Upper lobe of right lung (tissue), 1 donor: ENCODE results near the gene MYCBP2. TPM values are rescaled to one million over a fixed set of nuclear protein-coding genes. Genes with fewer than 3 reads are reported as not detected.
A peak's percentile ranks its signal among the peaks of the same experiment; 100 is the strongest.

Source experiments
- ATAC-seq: fragments of 200-7000 bp; cut with Tn5 transposase; one replicate; pipeline ENCODE4 v1.9.1; 2020; ENCODE audit warnings: mild to moderate bottlenecking, moderate library complexity
- DNase-seq: peaks from one replicate; pipeline ENCODE4 v3.0.0-alpha.2; 2020
- H3K27ac ChIP-seq: fragments of 200-600 bp; one replicate; pipeline ENCODE4 v1.8.0; 2022
- H3K27me3 ChIP-seq: fragments of 200-600 bp; one replicate; pipeline ENCODE4 v1.8.0; 2022; ENCODE audit warnings: mild to moderate bottlenecking
- H3K36me3 ChIP-seq: fragments of 200-600 bp; one replicate; pipeline ENCODE4 v1.8.0; 2022
- H3K4me1 ChIP-seq: fragments of 200-600 bp; one replicate; pipeline ENCODE4 v1.8.0; 2022
- H3K4me3 ChIP-seq: fragments of 200-600 bp; one replicate; pipeline ENCODE4 v1.8.0; 2022; ENCODE audit warnings: mild to moderate bottlenecking
- H3K9me3 ChIP-seq: fragments of 200-600 bp; one replicate; pipeline ENCODE4 v1.8.0; 2022
- CTCF ChIP-seq: fragments of 200-600 bp; IDR thresholded peaks from one replicate; pipeline ENCODE4 v1.8.0; 2022; ENCODE audit warnings: antibody characterized with exemption
- intact Hi-C: fragments of 100-400 bp; cut with DNase I; formaldehyde crosslinking; loops from one replicate; pipeline ENCODE4 v1.11.0; 2022
- total RNA-seq: library from RNA; stranded (reverse); fragmentation: NEBNext Ultra II Directional; extraction: Animal tissue kit (Norgen Biotek cat#: 25700); gene quantifications from one replicate; pipeline ENCODE4 v1.2.1, GENCODE V29; 2021
- donor health status: DM: no; HTN: yes; CAD: no; lungs with severe emphysema.

Gene MYCBP2
- total RNA-seq, 1 donor from 2014 or later: 94.2 TPM

DNA sequence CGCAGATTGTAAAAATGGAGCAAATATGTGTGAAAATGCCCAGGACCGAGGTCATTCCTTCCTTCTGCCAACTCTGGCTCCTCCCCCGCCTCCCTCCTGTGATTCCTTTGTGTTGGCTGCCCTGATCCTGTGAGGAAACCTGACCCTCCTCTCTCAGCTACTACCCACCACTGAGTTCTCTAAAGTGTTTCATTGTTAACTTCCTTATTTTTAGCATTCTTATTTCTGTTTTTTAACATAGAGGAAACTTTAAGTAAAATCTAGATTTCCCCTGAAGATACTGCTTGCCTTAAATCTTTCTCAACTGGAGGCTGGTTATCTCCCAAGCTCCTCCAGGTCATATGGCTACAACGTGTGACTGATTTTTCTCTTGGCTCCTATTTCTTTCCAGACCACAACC is 278.2 kb downstream of the MYCBP2 start:
- Histone ChIP-seq H3K4me3 (no peak overlapping the region), H3K27ac (no peak overlapping the region), H3K9me3 (no peaks in the 10 kb centered on the region), H3K4me1 (peaks cover 10% of the 10 kb centered on the region), H3K36me3 (peaks cover 80% of the 10 kb centered on the region), H3K27me3 (no peaks in the 10 kb centered on the region)
- intact Hi-C loops: no loop called here
- peak; percentile 85 for ATAC-seq
- DNase-seq: no peak
- no peak for TF ChIP-seq CTCF

DNA sequence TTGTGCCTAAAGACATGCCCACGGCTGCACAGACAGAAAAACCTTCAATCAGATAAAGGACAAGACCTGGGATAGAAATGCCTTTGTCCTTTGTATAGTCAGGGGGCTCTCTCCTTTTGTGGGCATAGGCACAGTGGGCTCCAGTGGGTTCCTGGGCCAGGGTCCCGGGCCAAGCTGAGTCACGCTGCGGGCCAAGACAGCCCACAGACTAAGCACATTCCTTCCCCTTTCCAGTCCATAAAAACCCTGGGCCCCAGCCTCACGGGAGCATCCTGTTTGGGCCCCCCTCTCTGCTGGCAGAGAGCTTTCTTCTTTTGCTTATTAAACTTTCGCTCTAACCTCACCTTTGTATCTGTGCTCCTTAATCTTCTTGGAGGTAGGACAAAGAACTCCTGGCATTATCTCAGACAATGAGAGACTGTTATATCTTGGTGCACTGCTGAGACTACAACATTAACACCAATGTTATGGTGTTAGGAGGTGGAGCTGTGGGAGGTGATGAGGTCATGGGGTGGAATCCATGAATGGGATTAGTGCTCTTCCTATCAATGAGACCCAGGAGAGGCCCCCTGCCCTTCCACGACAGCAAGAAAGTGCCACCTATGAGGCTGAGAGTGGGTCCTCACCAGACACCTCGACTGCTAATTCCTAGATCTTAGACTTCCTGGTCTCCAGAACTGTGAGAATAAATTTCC is 279.1 kb downstream of the MYCBP2 start:
- H3K36me3 ChIP-seq: peaks cover 73% of the 10 kb centered on the region
- ATAC-seq: no peak
- no peaks in the 10 kb centered on the region for H3K9me3 ChIP-seq
- intact Hi-C loops: no loop called here
- peaks cover 10% of the 10 kb centered on the region for H3K4me1 ChIP-seq
- no peak overlapping the region for H3K4me3 ChIP-seq
- DNase-seq: no peak
- H3K27ac ChIP-seq: no peak overlapping the region
- TF ChIP-seq CTCF: no peak
- H3K27me3 ChIP-seq: no peaks in the 10 kb centered on the region

DNA sequence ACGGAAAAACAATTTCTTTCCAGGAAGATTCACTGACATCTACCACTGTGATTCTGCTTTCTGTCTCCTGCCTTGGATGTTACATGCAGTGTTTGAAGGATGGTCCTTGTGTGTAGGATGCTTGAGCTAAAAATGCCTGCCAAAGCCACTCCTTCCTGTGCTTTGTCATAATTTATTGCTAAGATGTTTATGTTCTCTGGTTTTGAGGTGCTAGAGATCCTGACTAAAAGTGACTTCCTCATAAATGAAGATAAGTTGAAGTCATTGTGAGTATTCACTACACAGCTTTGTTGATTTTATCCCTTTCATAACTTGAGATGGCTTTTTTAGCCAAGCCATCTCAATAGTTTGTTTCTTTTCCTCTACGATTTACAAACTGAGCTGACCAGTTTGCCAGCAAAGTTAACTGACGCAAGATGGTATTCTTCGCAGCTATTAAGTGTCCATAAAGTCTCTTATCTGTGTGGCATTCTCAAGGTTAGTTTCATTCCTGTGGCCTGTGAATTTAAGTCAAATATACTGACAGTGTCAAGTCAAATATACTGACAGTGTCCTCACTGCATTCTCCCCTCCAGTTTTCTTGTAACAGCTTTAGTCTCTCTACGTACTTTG is 284.2 kb downstream of the MYCBP2 start:
- H3K9me3 ChIP-seq: no peaks in the 10 kb centered on the region
- H3K36me3 ChIP-seq: peaks cover 29% of the 10 kb centered on the region
- H3K4me1 ChIP-seq: no peaks in the 10 kb centered on the region
- no peak overlapping the region for H3K27ac ChIP-seq
- no peak for TF ChIP-seq CTCF
- no peaks in the 10 kb centered on the region for H3K27me3 ChIP-seq
- ATAC-seq (no peak), DNase-seq (no peak)
- intact Hi-C loops: no loop called here
- no peak overlapping the region for H3K4me3 ChIP-seq

- H3K27ac ChIP-seq: no peak overlapping the region
- no peaks in the 10 kb centered on the region for H3K9me3 ChIP-seq
- no peaks in the 10 kb centered on the region for H3K4me1 ChIP-seq
- TF ChIP-seq CTCF: no peak
- DNase-seq (no peak), ATAC-seq (no peak)
- H3K27me3 ChIP-seq: no peaks in the 10 kb centered on the region
- no peak overlapping the region for H3K4me3 ChIP-seq
- peaks cover 15% of the 10 kb centered on the region for H3K36me3 ChIP-seq
- intact Hi-C loops: no loop called here
Observed at GRCh38 chr13:77040835-77041234, 286.1 kb downstream of the MYCBP2 start.

DNA sequence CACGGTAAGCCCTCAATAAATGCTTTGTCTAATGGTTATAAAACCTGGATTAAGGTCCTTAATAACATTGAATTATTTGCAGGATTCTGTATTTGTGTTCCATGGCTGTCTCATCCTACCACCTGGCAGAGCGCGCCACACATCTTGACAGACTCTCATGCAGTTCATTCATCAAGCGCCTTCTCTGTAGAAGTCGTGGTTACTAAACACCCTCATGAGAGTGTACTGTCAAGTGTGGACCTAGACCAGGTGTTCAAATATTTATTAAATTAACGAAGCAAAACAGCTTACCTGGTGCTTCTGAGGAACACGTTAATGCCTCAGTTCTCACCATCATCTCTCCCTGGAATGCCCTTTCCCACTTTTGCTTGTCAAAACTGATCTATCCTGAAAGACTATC is 286.8 kb downstream of the MYCBP2 start:
- intact Hi-C loops: no loop called here

More for the DNA sequence above, 286.8 kb downstream of the MYCBP2 start:
- no peak overlapping the region for H3K4me3 ChIP-seq
- DNase-seq (no peak), ATAC-seq (no peak)
- no peaks in the 10 kb centered on the region for H3K9me3 ChIP-seq
- no peak overlapping the region for H3K27ac ChIP-seq
- H3K4me1 ChIP-seq: no peaks in the 10 kb centered on the region
- peaks cover 8% of the 10 kb centered on the region for H3K36me3 ChIP-seq
- TF ChIP-seq CTCF: no peak
- no peaks in the 10 kb centered on the region for H3K27me3 ChIP-seq
